ENCODE measurements around the gene RRP12.

DNA sequence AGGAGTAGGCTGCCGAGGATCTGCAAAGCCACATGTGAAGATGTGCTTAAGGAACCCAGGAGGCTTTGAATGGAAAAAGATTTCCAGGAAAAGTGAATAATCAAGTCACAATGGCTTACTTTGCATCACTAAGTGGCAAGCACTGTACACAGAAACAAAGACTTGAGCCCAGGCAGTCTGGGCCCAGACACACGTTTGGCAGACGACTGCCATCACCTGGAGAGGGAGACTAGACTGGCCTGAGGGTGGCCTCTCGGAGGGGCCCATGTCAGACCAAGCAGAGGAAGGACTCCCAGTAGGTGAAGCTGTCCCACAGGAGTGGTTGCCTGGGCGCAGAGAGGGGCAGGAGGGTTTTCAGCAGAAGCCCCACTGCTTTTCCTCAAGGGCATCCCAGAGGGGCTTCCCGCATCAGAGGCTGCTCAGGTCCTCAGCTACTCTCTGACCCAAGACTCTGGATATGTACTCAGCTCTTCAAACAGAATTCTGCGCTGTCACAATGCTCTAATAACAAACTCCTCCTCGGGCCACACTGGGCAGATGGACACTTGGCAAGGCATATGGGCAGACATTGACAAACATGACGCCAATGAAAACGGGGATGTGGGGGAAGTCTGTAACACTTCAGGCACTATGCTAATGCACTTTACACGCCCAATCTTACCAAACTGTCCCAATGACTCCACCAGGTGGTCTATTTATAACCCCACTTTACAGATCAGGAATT is 38.7 kb downstream of the RRP12 start:
- TF ChIP-seq, protein P1, sequence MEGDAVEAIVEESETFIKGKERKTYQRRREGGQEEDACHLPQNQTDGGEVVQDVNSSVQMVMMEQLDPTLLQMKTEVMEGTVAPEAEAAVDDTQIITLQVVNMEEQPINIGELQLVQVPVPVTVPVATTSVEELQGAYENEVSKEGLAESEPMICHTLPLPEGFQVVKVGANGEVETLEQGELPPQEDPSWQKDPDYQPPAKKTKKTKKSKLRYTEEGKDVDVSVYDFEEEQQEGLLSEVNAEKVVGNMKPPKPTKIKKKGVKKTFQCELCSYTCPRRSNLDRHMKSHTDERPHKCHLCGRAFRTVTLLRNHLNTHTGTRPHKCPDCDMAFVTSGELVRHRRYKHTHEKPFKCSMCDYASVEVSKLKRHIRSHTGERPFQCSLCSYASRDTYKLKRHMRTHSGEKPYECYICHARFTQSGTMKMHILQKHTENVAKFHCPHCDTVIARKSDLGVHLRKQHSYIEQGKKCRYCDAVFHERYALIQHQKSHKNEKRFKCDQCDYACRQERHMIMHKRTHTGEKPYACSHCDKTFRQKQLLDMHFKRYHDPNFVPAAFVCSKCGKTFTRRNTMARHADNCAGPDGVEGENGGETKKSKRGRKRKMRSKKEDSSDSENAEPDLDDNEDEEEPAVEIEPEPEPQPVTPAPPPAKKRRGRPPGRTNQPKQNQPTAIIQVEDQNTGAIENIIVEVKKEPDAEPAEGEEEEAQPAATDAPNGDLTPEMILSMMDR (IDR thresholded peaks at IDR 0.05; ENCODE audit: low read length) = no peak
- TF ChIP-seq EZH2 (IDR thresholded peaks at IDR 0.05; ENCODE audit: borderline replicate concordance, low read length) = no peak

All from OCI-LY1 (cell line).